Esophagus squamous epithelium (tissue), 4 donors: ENCODE data around the gene NXN.

ENCODE experiments used
- POLR2A ChIP-seq, 4 donors: fragments of 450-650 bp; IDR thresholded peaks; one replicate each; pipeline ENCODE4 v1.6.1; 2017; ENCODE audit warnings: antibody characterized with exemption in 4 of 4, mild to moderate bottlenecking in 4 of 4, moderate library complexity in 3 of 4
- TF ChIP-seq, protein P1 (sequence below), 6 experiments: fragments of 450-650 bp in 4 of 6; fragments of 200-600 bp in 2 of 6; sonication (generic) in 2 of 6; IDR thresholded peaks; one replicate each; pipeline ENCODE4 v1.5.1; 2016 to 2019; ENCODE audit warnings: antibody characterized with exemption in 6 of 6, mild to moderate bottlenecking in 4 of 6, moderate library complexity in 4 of 6

DNA sequence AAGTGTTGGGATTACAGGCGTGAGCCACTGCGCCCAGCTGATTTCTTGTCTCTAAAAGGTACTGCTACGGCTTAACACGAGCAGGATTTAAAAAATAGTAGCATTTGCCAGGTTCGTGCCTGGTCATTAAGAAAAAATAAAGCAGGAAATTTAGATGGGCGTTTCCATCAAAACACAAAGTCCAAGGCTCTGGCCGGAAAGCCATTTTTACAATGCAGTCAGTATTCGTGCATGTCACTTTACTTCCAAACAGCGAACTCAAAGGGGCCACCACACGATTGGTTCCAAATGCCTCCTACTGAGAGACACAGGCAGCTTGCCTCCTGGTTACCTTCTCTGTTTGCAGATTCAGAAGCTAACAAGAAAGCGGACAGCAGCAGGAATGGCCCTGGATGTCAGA lies 131.2 kb downstream of the NXN start:
- TF ChIP-seq, protein P1, sequence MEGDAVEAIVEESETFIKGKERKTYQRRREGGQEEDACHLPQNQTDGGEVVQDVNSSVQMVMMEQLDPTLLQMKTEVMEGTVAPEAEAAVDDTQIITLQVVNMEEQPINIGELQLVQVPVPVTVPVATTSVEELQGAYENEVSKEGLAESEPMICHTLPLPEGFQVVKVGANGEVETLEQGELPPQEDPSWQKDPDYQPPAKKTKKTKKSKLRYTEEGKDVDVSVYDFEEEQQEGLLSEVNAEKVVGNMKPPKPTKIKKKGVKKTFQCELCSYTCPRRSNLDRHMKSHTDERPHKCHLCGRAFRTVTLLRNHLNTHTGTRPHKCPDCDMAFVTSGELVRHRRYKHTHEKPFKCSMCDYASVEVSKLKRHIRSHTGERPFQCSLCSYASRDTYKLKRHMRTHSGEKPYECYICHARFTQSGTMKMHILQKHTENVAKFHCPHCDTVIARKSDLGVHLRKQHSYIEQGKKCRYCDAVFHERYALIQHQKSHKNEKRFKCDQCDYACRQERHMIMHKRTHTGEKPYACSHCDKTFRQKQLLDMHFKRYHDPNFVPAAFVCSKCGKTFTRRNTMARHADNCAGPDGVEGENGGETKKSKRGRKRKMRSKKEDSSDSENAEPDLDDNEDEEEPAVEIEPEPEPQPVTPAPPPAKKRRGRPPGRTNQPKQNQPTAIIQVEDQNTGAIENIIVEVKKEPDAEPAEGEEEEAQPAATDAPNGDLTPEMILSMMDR (IDR thresholded peaks at IDR 0.05), result no peak
- TF ChIP-seq POLR2A (IDR thresholded peaks at IDR 0.05), result no peak
